ENCODE results near the gene SLC34A3.

Gene SLC34A3

GRCh38 chr9:137192859-137193258 lies 37.8 kb upstream of the SLC34A3 start:
- Histone ChIP-seq H4K20me1 (peaks cover 17 to 96% (median 83%) of the 10 kb centered on the region in 11 experiments; a peak in 21 of 22 replicates), H3K4me1 (peaks cover 33 to 79% (median 57%) of the 10 kb centered on the region in 10 experiments), H3K27ac (no peak overlapping the region), H3K4me3 (no peak overlapping the region), H3K9ac (peak overlapping the region in 9 of 11 experiments; percentile 15 to 86 (median 40); a peak in 13 of 22 replicates), H3K27me3 (no peaks in the 10 kb centered on the region), H3K36me3 (peaks cover 15 to 65% (median 30%) of the 10 kb centered on the region in 11 experiments; a peak in 20 of 22 replicates), H3K9me3 (replicated peaks in 1 of 11) (no peaks in the 10 kb centered on the region), H3K4me2 (peak overlapping the region in 1 of 11 experiments; percentile 100; a peak in 2 of 22 replicates)
- no peak for TF ChIP-seq Cebpa-rat (IDR thresholded peaks at IDR 0.05)

GRCh38 chr9:137193771-137194170 lies 36.9 kb upstream of the SLC34A3 start:
- TF ChIP-seq Cebpa-rat (IDR thresholded peaks at IDR 0.05) = no peak
- H3K9me3 ChIP-seq (replicated peaks in 1 of 11) = no peaks in the 10 kb centered on the region
- H3K9ac ChIP-seq = peak overlapping the region in 7 of 11 experiments; percentile 24 to 60 (median 32); a peak in 9 of 22 replicates
- H3K36me3 ChIP-seq = peaks cover 15 to 68% (median 30%) of the 10 kb centered on the region in 11 experiments; a peak in 20 of 22 replicates
- H3K4me3 ChIP-seq = no peak overlapping the region
- H3K27ac ChIP-seq = no peak overlapping the region
- H3K27me3 ChIP-seq = no peaks in the 10 kb centered on the region
- H4K20me1 ChIP-seq = peaks cover 26 to 100% (median 92%) of the 10 kb centered on the region in 11 experiments; a peak in 21 of 22 replicates
- peak overlapping the region in 1 of 11 experiments; percentile 23; a peak in 1 of 22 replicates for H3K4me2 ChIP-seq
- H3K4me1 ChIP-seq = peaks cover 42 to 88% (median 66%) of the 10 kb centered on the region in 10 experiments

GRCh38 chr9:137194388-137194787 lies 36.3 kb upstream of the SLC34A3 start:
- Histone ChIP-seq H3K27me3 (no peaks in the 10 kb centered on the region), H4K20me1 (peaks cover 23 to 100% (median 92%) of the 10 kb centered on the region in 11 experiments; a peak in 21 of 22 replicates), H3K4me1 (peaks cover 46 to 92% (median 71%) of the 10 kb centered on the region in 10 experiments), H3K4me3 (no peak overlapping the region), H3K9me3 (replicated peaks in 1 of 11) (no peaks in the 10 kb centered on the region), H3K27ac (no peak overlapping the region), H3K4me2 (peak overlapping the region in 2 of 11 experiments; percentile 14 to 23; a peak in 3 of 22 replicates), H3K9ac (peak overlapping the region in 8 of 11 experiments; percentile 24 to 60 (median 32); a peak in 8 of 22 replicates), H3K36me3 (peaks cover 15 to 68% (median 30%) of the 10 kb centered on the region in 11 experiments; a peak in 20 of 22 replicates)
- no peak for TF ChIP-seq Cebpa-rat (IDR thresholded peaks at IDR 0.05)

GRCh38 chr9:137194909-137195308 lies 35.8 kb upstream of the SLC34A3 start:
- Histone ChIP-seq H3K9ac (peak overlapping the region in 7 of 11 experiments; percentile 6 to 48 (median 32); a peak in 7 of 22 replicates), H3K36me3 (peaks cover 12 to 64% (median 27%) of the 10 kb centered on the region in 11 experiments; a peak in 20 of 22 replicates), H4K20me1 (peaks cover 18 to 100% (median 90%) of the 10 kb centered on the region in 11 experiments; a peak in 21 of 22 replicates), H3K4me1 (peaks cover 44 to 92% (median 69%) of the 10 kb centered on the region in 10 experiments), H3K27ac (no peak overlapping the region), H3K9me3 (replicated peaks in 1 of 11) (no peaks in the 10 kb centered on the region), H3K4me2 (peak overlapping the region in 2 of 11 experiments; percentile 14 to 23; a peak in 2 of 22 replicates), H3K27me3 (no peaks in the 10 kb centered on the region), H3K4me3 (no peak overlapping the region)
- no peak for TF ChIP-seq Cebpa-rat (IDR thresholded peaks at IDR 0.05)

- H3K27ac ChIP-seq = no peak overlapping the region
- H3K27me3 ChIP-seq = no peaks in the 10 kb centered on the region
- TF ChIP-seq Cebpa-rat (IDR thresholded peaks at IDR 0.05) = no peak
- peaks cover 14 to 92% (median 82%) of the 10 kb centered on the region in 11 experiments; a peak in 21 of 22 replicates for H4K20me1 ChIP-seq
- H3K9ac ChIP-seq = peak overlapping the region in 6 of 11 experiments; percentile 4 to 48 (median 28); a peak in 7 of 22 replicates
- 0 out of 22 replicates have a peak overlapping the region, but pooled peaks of 1 of the 11 experiments have one; percentile 6 for H3K4me2 ChIP-seq
- H3K9me3 ChIP-seq (replicated peaks in 1 of 11) = no peaks in the 10 kb centered on the region
- H3K36me3 ChIP-seq = peaks cover 6 to 56% (median 19%) of the 10 kb centered on the region in 11 experiments; a peak in 20 of 22 replicates
- peaks cover 36 to 84% (median 62%) of the 10 kb centered on the region in 10 experiments for H3K4me1 ChIP-seq
- no peak overlapping the region for H3K4me3 ChIP-seq
These were observed 35.0 kb upstream of the SLC34A3 start for GRCh38 chr9:137195525-137196220.

- Histone ChIP-seq H3K4me3 (peak overlapping the region; percentile 12 to 89 (median 80); a peak in 15 of 20 replicates), H4K20me1 (peaks cover 14 to 86% (median 64%) of the 10 kb centered on the region in 11 experiments; a peak in 21 of 22 replicates)
These were observed 32.4 kb upstream of the SLC34A3 start for GRCh38 chr9:137198051-137198901.

GRCh38 chr9:137198902-137199283 lies 31.8 kb upstream of the SLC34A3 start:
- Histone ChIP-seq H3K4me3 (peak overlapping the region; percentile 79 to 89 (median 86); a peak in 17 of 20 replicates), H3K27ac (no peak overlapping the region), H3K9me3 (replicated peaks in 1 of 11) (no peaks in the 10 kb centered on the region)

More at GRCh38 chr9:137198051-137198901, 32.4 kb upstream of the SLC34A3 start:
- no peaks in the 10 kb centered on the region for H3K27me3 ChIP-seq
- H3K27ac ChIP-seq = no peak overlapping the region
- peak overlapping the region; percentile 79 to 97 (median 88); a peak in 21 of 22 replicates for H3K9ac ChIP-seq
- H3K4me1 ChIP-seq = peaks cover 49 to 83% (median 64%) of the 10 kb centered on the region in 10 experiments
- TF ChIP-seq Cebpa-rat (IDR thresholded peaks at IDR 0.05) = no peak
- no peaks in the 10 kb centered on the region for H3K9me3 ChIP-seq (replicated peaks in 1 of 11)
- peak overlapping the region; percentile 88 to 100 (median 97) for H3K4me2 ChIP-seq
- H3K36me3 ChIP-seq = peaks cover 0 to 30% (median 0%) of the 10 kb centered on the region in 11 experiments; a peak in 4 of 22 replicates

More at GRCh38 chr9:137198902-137199283, 31.8 kb upstream of the SLC34A3 start:
- H3K27me3 ChIP-seq = no peaks in the 10 kb centered on the region
- no peak for TF ChIP-seq Cebpa-rat (IDR thresholded peaks at IDR 0.05)
- H3K36me3 ChIP-seq = peaks cover 0 to 27% (median 0%) of the 10 kb centered on the region in 11 experiments; a peak in 4 of 22 replicates
- peaks cover 14 to 86% (median 58%) of the 10 kb centered on the region in 11 experiments; a peak in 21 of 22 replicates for H4K20me1 ChIP-seq
- peaks cover 55 to 86% (median 67%) of the 10 kb centered on the region in 10 experiments for H3K4me1 ChIP-seq
- H3K4me2 ChIP-seq = peak overlapping the region; percentile 88 to 100 (median 97)
- H3K9ac ChIP-seq = peak overlapping the region; percentile 79 to 97 (median 88); a peak in 21 of 22 replicates

Measured in BLaER1 treated with 17β-estradiol and CSF1 and Interleukin-3, amounts not matched to agents 10 nM and 100 nM (cell line).